H4 (cell line): ENCODE measurements around the gene TAF1. TPM values are rescaled to one million over a fixed set of nuclear protein-coding genes. Genes with fewer than 3 reads are reported as not detected.
"Not testable (repeated sequence)": the region's sequence is repeated elsewhere in the genome, so short reads cannot be mapped to it uniquely, and the experiment has no call there.

Source experiments
- DNase-seq: peaks from one replicate; pipeline ENCODE4 v3.0.0-alpha.2; 2015; ENCODE audit warnings: low spot score
- total RNA-seq: library from RNA; depleted of rRNA; stranded (reverse); fragments of >200 nt; shearing (Covaris generic); gene quantifications from 2 replicates; pipeline ENCODE4 v1.2.3, GENCODE V29; 2014; rRNA removed

TAF1 gene
- total RNA-seq = 9.2 and 10.9 TPM in 2 replicates

GRCh38 chrX:71365875-71366673, at the start of gene TAF1:
Gene TAF1, plus strand, starts transcription at chrX:71366357. Its CDS starts 18 bp downstream, at chrX:71366375.
- peak; percentile 98 for DNase-seq

GRCh38 chrX:71316959-71317358, 49.2 kb upstream of the TAF1 start:
- not testable (repeated sequence) for DNase-seq

GRCh38 chrX:71320126-71320525, 46.0 kb upstream of the TAF1 start:
- DNase-seq = no peak

- DNase-seq = no peak
Observed at GRCh38 chrX:71321731-71322130, 44.4 kb upstream of the TAF1 start.

GRCh38 chrX:71324452-71324851, 41.7 kb upstream of the TAF1 start:
- DNase-seq = not testable (repeated sequence)

GRCh38 chrX:71326394-71326793, 39.8 kb upstream of the TAF1 start:
- DNase-seq = no peak

GRCh38 chrX:71349151-71349665, 16.9 kb upstream of the TAF1 start:
- not testable (repeated sequence) for DNase-seq

- not testable (repeated sequence) for DNase-seq
Observed at GRCh38 chrX:71349867-71350266, 16.3 kb upstream of the TAF1 start.

GRCh38 chrX:71352439-71352838, 13.7 kb upstream of the TAF1 start:
- DNase-seq = not testable (repeated sequence)

GRCh38 chrX:71364221-71364620, 1.9 kb upstream of the TAF1 start:
- no peak for DNase-seq

GRCh38 chrX:71365356-71365874, 742 bp upstream of the TAF1 start:
- DNase-seq = no peak

GRCh38 chrX:71366674-71367256, 608 bp downstream of the TAF1 start:
- no peak for DNase-seq

GRCh38 chrX:71367396-71367795, 1.2 kb downstream of the TAF1 start:
- DNase-seq = no peak

- DNase-seq = no peak
Observed at GRCh38 chrX:71372388-71372787, 6.2 kb downstream of the TAF1 start.

- no peak for DNase-seq
Observed at GRCh38 chrX:71378732-71379131, 12.6 kb downstream of the TAF1 start.

GRCh38 chrX:71391725-71392124, 25.6 kb downstream of the TAF1 start:
- not testable (repeated sequence) for DNase-seq

- DNase-seq = no peak
Observed at GRCh38 chrX:71393919-71394318, 27.8 kb downstream of the TAF1 start.

GRCh38 chrX:71396576-71396975, 30.4 kb downstream of the TAF1 start:
- no peak for DNase-seq

GRCh38 chrX:71400710-71401109, 34.6 kb downstream of the TAF1 start:
- DNase-seq = no peak

GRCh38 chrX:71416260-71416659, 50.1 kb downstream of the TAF1 start:
- DNase-seq = not testable (repeated sequence)

- no peak for DNase-seq
Observed at GRCh38 chrX:71420686-71421085, 54.5 kb downstream of the TAF1 start.

GRCh38 chrX:71432733-71433132, 66.6 kb downstream of the TAF1 start:
- DNase-seq = no peak

- no peak for DNase-seq
Observed at GRCh38 chrX:71438750-71439149, 72.6 kb downstream of the TAF1 start.
